HG03565 (cell line): ENCODE data around the gene BMPR1A.

Source experiments
- ATAC-seq: cut with Tn5 transposase; IDR thresholded peaks from one replicate; pipeline ENCODE4 v1.9.1; 2021; ENCODE audit warnings: mild to moderate bottlenecking, moderate library complexity; ENCODE audit not compliant: unreplicated experiment

BMPR1A gene

DNA sequence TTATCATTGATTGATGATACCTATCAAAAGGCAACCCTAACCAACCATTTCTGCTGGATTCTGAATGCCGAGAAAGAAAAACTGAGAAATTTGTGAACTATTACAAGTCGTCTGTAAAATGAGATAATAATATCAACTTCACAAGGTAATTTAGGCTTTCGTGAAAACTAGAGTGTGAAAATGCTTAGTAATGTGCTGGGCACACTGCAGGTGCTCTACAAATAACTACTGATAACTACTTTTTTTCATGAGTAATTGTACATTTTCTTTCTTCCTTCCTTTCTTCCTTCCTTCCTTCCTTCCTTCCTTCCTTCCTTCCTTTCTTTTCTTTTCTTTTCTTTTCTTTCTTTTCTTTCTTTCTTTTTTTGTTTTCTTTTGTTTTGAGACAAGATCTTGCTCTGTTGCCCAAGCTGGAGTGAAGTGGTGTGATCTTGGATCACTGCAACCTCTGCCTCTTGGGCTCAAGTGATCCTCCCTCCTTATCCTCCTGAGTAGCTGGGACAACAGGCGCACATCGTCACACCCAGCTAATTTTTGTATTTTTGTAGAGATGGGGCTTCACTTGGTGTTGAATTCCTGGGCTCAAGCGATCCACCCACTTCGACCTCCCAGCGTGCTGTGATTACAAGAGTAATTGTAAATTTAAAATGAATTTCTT is 42.9 kb downstream of the BMPR1A start:
- no peak for ATAC-seq

DNA sequence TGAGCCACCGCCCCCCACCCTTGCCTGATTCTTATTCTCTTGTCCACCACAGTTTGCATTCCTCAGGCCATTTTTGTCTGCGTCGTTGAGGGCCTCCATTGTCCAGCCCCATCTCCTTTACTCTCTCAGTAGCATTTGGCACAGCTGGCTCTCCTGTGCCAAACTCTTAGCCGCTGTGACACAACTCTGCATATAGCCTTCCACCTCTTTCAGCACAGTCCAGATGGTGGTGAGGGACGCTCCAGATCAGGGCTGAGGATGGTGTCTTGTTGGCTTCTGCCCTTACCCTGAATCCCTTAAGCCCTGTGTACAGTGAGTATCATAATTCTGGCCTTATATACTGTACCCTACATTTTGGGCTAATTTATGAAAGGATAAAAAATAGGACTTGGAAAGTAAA is 45.6 kb downstream of the BMPR1A start:
- no peak for ATAC-seq

DNA sequence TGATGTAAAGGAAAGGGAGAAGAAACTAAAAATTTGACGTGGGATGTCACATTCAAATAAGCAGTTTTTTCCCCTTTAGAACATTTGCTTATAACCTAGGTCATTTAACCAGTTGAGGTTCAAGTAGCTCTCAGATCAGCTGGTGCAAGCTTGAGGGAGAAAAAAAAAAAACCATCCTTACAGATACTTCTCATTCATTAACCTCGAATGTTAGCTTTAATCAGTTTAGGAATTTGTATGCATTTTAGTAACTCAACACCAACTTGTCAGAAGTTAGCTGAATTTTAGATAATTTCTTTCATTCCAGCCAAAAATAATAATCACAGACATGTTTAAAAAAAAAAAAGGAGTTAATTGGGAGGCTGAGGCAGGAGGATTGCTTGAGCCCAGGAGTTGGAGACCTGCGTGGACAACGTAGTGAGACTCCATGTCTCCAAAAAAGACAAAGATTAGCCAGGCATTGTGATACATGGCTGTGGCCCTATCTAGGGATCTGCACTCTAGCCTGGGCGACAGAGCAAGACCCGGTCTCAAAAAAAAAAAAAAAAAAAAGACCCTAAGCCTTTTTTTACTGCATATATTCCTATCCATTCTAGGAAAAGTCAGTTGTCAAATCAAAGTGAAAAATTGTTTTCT is 46.2 kb downstream of the BMPR1A start:
- no peak for ATAC-seq

DNA sequence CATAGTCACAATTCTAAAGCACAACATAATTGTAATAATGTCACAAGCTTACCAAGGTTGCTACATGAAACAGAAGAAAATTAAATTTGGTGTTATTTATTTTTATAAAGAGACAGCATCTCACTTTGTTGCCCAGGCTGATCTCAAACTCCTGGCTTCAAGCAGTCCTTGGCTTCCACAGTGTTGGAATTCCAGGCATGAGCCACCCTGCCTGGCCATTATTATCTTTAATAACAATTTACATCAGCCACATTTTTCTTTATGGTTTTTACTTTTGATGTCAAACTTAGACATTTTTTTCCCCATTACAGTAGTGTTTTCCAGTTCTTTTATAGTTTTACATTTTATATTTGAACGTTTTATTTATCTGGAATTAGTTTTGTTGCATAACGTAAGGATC is 46.7 kb downstream of the BMPR1A start:
- no peak for ATAC-seq

DNA sequence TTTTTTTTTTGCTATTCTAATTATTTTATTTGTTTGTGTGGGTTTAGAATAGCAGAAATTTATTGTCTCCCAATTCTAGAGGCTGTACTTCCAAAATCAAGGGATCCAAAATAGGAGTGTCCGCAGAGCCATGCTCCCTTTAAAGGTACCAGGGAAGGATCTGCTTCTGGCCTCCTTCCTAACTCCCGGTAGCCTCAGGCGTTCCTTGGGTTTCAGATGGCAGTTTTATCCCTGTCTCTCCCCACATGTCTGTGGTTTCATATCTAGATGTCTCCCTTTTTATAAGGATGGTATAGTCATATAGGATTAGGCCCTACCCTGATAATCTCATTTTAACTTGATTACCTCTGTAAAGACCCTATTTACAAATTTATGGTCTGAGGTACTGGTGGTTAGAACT is 48.4 kb downstream of the BMPR1A start:
- no peak for ATAC-seq

DNA sequence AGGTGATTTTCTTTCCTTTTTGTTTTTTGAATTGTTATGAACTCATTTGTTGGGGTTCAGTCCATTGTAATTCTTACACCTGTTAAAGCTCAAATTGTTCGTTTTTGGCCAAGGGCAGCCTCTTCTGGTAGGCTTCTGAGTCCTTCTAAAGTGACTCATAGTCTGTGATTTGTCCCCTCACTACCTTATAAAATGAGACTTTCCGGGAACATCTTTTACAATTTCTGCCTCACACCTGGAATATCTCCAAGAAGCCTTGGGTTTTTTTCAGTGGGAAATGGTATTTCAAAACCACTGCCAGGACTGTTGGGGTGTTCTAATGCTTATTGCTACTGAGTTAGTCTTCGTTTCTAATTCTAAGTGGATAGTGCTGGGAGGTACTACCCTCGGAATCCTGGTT is 56.7 kb downstream of the BMPR1A start:
- ATAC-seq = no peak

DNA sequence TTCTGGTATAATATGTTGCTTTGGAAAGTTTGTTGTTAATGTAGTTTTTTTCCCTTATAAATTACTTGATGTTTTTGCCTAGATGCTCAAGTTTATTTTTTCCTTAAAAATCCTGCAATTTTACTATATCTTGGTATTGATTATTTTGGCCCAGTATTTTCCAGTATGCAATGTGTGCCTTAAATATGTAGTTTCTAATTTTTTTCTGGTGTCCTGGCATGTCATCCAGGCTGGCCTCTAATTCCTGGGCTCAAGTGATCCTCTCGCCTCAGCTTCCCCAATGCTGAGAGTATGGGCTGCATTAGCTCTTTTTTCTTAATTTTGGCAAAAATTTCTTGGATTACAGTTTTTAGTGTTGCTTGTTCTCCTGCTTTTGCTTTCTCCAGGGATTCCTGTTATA is 57.6 kb downstream of the BMPR1A start:
- ATAC-seq = no peak

DNA sequence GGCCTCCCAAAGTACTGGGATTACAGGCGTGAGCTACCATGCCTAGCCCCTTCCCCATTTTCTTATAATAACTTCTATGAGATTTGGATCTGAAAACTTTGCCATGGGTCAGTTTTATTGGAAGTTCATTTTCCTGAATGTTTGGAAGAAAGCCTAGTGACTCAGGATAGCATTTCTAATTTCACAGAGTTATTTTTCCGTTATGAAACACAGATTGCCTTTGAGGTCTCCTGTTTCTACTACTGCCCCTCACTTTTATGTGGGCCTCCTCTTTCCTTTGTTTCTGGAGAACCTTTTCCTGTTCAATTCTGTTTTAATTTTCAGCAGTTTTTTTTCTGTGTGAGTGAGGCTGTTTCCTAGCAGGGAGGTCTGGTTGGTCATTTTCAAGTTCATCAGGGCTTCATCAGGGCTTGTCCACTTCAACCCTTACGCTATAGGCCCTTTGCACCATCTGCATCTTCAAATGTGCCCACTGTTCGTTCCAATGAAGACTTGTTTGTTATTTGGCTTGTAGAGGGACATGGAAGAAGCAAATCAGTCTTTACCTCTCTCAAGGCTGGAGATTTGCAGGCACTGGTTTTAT is 58.7 kb downstream of the BMPR1A start:
- ATAC-seq = no peak

DNA sequence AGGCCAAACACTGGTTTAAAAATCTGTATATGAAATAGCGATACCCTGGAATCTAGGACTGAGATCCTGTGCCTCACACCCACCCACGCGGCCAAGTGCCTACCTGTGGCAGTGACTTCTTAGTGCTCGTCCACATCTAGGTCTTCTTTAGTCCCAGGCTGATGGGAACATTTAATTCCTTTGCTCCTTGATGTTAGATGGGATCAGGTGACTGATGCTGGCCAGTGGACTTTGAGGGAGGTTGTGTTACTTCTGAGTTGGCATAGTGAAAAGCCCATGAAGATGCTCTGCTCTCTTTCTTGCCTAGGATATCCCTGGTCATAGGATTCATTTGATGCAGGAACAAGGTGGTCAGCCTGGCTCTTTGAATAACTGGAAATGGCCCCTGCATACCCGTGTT is 59.2 kb downstream of the BMPR1A start:
- ATAC-seq = no peak

DNA sequence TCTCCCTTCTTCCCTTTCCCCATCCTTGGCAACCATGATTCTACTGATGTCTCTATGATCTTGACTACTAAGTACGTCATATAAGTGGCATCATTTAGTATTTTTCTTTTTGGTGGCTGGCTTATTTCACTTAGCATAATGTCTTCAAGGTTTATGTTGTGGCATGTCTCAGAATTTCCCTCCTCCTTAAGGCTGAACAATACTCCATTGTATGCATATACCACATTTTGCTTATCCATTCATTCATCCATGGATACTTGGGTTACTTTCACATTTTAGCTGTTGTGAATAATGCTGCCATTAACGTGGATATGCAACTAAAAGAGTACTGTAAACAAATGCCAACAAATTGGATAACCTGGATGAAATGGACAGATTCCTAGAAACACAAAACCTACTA is 60.8 kb downstream of the BMPR1A start:
- ATAC-seq = no peak

DNA sequence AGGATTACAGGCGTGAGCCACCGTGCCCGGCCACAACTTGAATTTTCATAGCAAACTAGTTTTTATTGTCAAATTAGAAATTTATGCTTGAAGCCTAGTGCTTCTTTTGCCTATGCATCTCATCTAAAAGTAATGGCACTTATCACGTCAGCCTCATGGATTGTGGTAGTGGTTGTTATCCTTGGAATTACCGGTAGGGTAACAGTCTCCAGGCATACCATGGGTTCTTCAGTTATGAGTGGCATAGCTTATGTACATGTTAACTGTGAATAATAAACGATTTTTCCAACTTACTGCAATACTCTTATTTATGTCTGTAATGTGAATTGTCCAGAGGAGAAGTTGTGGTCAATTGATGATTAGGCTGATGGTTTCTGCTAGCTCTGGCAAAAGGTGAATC is 63.1 kb downstream of the BMPR1A start:
- ATAC-seq = no peak

DNA sequence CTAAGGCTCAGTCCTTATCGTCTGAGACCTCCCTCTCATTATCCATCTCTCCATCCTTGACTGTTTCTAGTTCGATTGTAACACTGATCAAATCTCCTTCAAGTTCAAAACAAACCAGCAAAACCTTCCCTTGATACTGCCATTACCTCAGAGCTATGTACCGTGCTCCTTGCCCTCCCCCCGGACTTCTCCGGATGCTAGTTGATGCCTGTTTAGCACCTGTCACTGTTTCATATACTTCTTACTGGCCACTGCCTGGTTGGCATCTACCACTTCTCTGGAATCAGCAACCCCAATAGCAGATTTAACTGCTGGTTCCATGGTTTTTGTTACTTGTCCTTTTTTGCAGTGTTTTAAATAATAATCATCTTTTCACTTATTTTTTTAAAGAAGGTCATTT is 64.1 kb downstream of the BMPR1A start:
- ATAC-seq = no peak

DNA sequence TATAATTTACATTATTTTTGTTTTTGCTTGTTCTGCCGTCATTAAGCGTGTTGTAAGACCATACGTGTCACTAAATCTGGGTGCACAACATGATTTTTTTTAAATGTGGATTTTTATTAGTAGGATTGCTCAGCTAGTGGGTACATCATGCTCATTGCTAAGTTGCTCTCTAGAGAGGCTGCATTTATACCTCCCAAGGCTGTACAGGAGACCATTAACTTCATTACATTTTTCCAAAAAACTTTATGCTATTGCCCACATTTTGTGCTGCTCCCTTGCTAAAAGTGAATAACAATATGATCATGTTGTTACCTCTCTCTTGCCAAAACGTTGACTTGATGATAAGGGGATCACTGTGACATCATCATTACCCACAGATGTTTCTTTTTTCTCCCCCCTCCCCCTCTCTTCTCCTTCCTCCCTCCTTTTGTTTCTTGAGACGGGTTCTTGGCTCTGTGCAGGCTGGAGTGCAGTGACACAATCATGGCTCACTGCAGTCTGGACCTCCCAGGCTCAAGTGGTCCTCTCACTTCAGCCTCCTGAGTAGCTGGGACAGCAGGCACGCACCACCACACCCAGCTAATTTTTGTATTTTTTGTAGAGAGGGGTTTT is 65.1 kb downstream of the BMPR1A start:
- no peak for ATAC-seq

DNA sequence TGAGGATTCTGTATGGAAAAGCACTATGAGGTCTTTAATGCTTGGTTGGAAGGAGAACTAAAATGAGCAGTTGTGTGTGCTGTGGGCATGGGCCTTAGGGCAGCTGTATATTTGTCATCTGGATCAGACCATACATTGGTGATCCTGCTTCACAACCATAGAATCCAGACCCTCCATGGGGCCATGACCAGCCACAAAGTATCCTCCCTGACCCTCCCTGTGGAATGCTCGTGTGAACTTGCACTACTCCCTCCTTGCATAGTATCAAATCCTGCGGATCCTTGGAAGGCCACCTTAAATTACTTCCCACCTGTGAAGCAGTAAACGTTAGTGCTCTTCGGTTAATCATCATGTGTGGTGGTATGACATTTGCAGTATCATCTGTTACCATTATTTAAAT is 67.1 kb downstream of the BMPR1A start:
- ATAC-seq = no peak

DNA sequence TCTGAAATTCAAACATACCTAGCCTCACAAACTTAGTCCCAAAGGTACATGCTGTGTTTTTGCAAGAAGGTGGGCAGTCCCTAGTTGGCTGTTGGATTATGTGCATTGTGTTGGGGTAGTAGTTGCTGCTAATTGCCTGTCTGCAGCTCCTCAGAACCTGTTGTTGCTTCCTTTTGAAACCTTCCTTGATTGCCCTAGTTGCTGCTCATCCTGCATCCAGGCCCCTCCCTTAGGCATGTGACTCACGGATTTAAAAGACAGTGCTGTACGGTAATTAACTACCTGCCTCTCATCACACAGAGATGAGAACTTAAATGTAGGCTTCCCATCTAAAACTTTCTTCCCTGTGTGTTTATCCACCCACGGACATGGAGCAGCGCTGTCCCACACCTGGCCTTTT is 67.7 kb downstream of the BMPR1A start:
- ATAC-seq = no peak

DNA sequence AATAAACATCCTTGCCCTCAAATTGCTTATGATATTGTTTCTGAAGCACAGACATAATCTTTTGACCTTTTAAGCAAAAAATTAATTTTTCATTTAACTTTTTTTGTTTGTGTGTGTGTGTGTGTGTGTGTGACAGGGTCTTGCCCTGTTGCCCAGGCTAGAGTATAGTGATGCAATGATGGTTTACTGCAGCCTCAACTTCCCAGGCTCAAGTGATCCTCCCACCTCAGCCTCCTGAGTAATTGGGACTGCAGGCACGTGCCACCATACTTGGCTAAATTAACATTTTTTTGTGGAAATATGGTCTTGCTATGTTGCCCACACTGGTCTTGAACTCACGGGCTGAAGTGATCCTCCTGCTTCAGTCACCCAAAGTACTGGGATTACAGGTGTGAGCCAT is 68.9 kb downstream of the BMPR1A start:
- ATAC-seq = no peak

DNA sequence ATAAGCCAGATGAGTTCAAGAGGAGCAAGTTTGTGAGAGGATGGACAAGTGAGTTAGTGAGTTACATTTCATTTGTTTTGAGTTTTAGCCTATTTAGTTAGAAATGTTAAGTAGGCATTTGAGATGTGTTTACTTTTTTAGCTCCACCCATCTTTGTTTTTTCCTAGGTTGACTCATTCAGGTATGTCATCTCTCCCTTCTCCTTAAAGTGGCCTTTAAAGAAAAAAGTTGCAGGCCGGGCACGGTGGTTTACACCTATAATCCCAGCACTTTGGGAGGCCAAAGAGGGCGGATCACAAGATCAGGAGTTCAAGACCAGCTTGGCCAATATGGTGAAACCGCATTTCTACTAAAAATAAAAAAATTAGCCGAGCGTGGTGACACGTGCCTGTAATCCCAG is 71.2 kb downstream of the BMPR1A start:
- ATAC-seq = no peak

DNA sequence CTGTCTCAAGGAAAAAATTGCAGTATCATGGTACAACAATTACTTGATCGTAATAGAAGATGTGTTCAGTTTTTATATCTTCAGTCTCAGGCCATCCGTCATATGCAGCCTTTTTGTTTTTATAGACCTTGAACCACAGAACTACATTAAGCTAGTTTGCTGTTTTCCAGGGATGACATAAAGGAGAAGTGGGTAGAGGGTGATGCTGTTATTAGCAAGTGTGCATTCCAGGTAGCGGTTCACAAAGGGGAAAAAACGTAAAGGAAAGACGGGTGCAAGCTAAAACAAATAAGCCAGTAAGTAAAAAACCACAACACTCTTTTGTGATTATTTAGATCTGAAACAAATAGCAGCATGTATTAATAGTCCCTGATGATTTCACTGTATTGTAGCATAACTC is 71.7 kb downstream of the BMPR1A start:
- no peak for ATAC-seq

DNA sequence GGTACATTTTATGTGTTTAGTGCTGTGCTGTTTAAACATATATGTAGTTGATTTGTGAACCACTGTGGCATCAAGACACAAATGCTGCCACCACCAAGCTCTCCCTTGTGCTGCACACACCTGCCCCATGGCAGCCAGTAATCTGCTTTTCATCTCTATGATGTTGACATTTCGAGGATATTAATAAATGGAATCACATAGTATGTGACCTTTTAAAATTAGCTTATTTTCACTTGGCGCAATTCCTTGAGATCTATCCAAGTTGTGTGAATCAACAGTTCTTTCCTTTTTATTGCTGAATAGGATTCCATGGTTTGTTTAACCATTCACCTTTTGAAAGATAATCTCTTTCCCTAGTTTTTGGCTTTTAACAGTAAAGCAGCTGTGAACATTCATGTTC is 73.1 kb downstream of the BMPR1A start:
- ATAC-seq = no peak

DNA sequence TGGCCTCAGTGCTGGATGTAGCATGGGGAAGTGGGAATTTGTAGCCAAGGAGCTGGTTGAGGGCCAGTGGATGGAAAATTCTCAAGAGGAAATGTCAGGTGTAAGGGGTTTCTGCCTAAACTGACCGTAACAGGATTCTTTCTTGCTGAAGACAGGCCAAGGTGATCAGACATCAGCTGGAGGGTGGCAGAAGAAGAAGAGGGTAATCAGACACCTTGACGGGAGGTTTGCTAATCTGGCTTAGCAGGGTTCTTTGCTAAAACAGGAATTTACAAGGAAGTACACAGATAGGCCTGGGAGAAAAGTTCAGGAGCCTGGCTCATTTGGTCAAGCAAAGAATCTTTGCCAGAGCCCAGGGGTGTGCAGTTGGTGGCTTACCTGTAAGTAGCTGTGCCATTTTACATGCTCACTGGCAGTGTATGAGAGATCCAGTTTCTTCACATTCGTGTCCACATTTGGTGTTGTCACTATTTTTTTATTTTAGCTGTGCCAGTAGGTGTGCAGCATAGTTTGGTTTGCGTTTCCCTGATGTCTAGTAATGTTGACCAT is 73.7 kb downstream of the BMPR1A start:
- no peak for ATAC-seq

DNA sequence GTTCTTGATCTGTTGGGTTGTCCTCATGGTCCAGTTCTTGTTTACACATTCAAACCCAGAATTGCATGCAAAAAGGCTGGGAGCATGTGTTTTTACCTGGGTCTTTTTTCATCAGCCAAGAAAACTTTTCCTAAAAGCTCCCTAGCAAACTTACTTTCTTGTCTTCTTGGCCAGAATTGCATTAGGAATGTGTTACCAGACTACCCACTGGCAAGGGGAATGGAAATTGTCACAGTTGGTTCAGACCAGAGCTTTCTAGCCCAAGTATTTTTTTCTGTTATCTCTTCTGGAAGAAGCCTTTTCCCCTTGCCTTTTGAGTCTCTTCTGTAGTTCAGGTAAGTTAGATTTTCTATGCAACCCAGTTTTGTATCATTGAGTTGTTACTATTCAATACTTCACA is 77.5 kb downstream of the BMPR1A start:
- no peak for ATAC-seq

DNA sequence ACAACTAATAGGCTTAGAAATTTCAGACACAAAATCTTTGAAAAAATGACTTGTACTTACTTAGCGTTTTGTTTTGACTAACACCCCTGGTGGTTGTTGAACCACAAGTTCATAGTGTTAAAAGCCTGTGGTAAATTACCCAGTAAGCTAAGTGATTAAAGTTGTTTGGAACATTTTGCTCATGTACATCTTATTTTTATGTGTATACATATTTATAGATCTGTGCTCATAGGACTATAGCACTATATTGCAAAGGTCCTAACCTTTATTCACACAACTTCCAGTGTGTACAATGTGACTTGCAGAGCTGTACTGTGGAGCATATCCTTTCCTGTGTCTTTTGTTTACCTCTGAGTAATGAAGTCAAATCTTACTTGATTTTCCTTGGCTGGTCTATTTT is 79.6 kb downstream of the BMPR1A start:
- no peak for ATAC-seq
